Smooth muscle cell (in vitro differentiated cells): Measurements from ENCODE around the gene PLD2. TPM values are rescaled to one million over a fixed set of nuclear protein-coding genes. Genes with fewer than 3 reads are reported as not detected.
A peak's percentile ranks its signal among the peaks of the same experiment; 100 is the strongest.

Experiments used
- DNase-seq: peaks from one replicate; lab custom pipeline; 2025; ENCODE audit not compliant: unreplicated experiment; lab: John Stamatoyannopoulos, UW
- H2AFZ ChIP-seq: fragments of 200-600 bp; sonication (generic); 2 replicates; pipeline ENCODE4 v1.6.0; 2016; ENCODE audit warnings: antibody characterized with exemption, low read depth, mild to moderate bottlenecking
- H3F3A ChIP-seq: fragments of 200-600 bp; sonication (generic); 2 replicates; pipeline ENCODE4 v1.6.0; 2017; ENCODE audit warnings: antibody characterized with exemption, low read depth
- H3K27ac ChIP-seq: fragments of 200-600 bp; sonication (generic); 2 replicates; pipeline ENCODE4 v1.5.1; 2016; ENCODE audit warnings: low read depth, mild to moderate bottlenecking
- H3K27me3 ChIP-seq: fragments of 200-600 bp; sonication (generic); 2 replicates; pipeline ENCODE4 v1.6.1; 2016; ENCODE audit warnings: low read depth, mild to moderate bottlenecking
- H3K36me3 ChIP-seq: fragments of 200-600 bp; sonication (generic); 2 replicates; pipeline ENCODE4 v1.5.1; 2016; ENCODE audit warnings: low read depth
- H3K4me1 ChIP-seq: fragments of 200-600 bp; sonication (generic); 2 replicates; pipeline ENCODE4 v1.5.1; 2016; ENCODE audit warnings: low read depth
- H3K4me2 ChIP-seq: fragments of 200-600 bp; sonication (generic); 2 replicates; pipeline ENCODE4 v1.6.0; 2016; ENCODE audit warnings: mild to moderate bottlenecking
- H3K4me3 ChIP-seq: fragments of 200-600 bp; sonication (generic); 2 replicates; pipeline ENCODE4 v1.5.1; 2016; ENCODE audit warnings: mild to moderate bottlenecking
- H3K79me2 ChIP-seq: fragments of 200-600 bp; sonication (generic); 2 replicates; pipeline ENCODE4 v1.6.0; 2016; ENCODE audit warnings: low read depth, mild to moderate bottlenecking
- H3K9ac ChIP-seq: fragments of 200-600 bp; sonication (generic); 2 replicates; pipeline ENCODE4 v1.6.0; 2016; ENCODE audit warnings: low read depth
- H3K9me3 ChIP-seq: fragments of 200-600 bp; sonication (generic); replicated peaks from 2 replicates; pipeline ENCODE4 v1.5.1; 2016; ENCODE audit warnings: low read depth
- H4K20me1 ChIP-seq: fragments of 200-600 bp; sonication (generic); 2 replicates; pipeline ENCODE4 v1.6.0; 2016; ENCODE audit warnings: low read depth
- CTCF ChIP-seq: fragments of 200-600 bp; sonication (generic); IDR thresholded peaks from 2 replicates; pipeline ENCODE4 v1.5.1; 2017; ENCODE audit warnings: borderline replicate concordance, mild to moderate bottlenecking, antibody characterized with exemption; ENCODE audit not compliant: insufficient read depth, poor library complexity, severe bottlenecking
- WGBS: methylation state at CpG from one replicate; pipeline ENCODE4 v1.1.7; 2016; ENCODE audit warnings: low lambda C conversion rate; 5-methylcytosine and 5-hydroxymethylcytosine counted together
- polyA plus RNA-seq: library from polyadenylated mRNA; unstranded; fragments of >200 nt; fragmentation: Nextera tagmentation; extraction: Ambion mirVana; gene quantifications from 2 replicates; pipeline ENCODE4 v1.2.1, GENCODE V29; 2016
- total RNA-seq: library from RNA; depleted of rRNA; stranded (reverse); fragments of >200 nt; gene quantifications from 2 replicates; pipeline ENCODE4 v1.2.3, GENCODE V29; 2014

Gene PLD2
- total and polyA plus RNA-seq, 2 experiments from 2014 or later = 9.9 to 20.3 TPM

DNA sequence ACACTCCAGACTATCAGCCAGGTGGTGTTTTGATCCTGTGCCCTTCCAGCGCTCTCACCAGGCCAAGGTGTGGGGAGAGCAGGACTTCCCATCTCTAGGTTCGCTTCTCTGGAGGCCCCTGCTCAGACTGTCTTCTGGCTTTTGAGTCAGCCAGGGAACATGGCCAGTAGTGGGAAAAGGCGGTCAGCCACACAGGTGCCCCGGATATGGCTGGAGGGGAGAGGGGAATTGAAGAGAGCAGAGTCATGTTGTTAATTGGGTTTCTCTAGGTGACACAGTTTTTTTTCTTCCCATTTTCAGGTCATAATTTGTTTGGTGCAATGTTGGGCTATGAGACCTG, 27.7 kb downstream of the PLD2 start:
- no peaks in the 10 kb centered on the region for H3K27me3 ChIP-seq
- H3K9me3 ChIP-seq = no peaks in the 10 kb centered on the region
- DNase-seq = no peak
- H3F3A ChIP-seq = peaks cover 13% of the 10 kb centered on the region
- H2AFZ ChIP-seq = no peak overlapping the region
- H4K20me1 ChIP-seq = peaks cover 53% of the 10 kb centered on the region
- H3K4me2 ChIP-seq = peak overlapping the region; percentile 96
- peak overlapping the region; percentile 90 for H3K4me3 ChIP-seq
- H3K79me2 ChIP-seq = peaks cover 49% of the 10 kb centered on the region
- H3K9ac ChIP-seq = no peak overlapping the region
- WGBS = 80% methylated on average over 4 of the region's 4 CpGs
- TF ChIP-seq CTCF = no peak
- peak overlapping the region; percentile 87 for H3K27ac ChIP-seq
- peaks cover 6% of the 10 kb centered on the region for H3K4me1 ChIP-seq
- no peaks in the 10 kb centered on the region for H3K36me3 ChIP-seq

- H2AFZ ChIP-seq = no peak overlapping the region
- no peak for DNase-seq
- H3K27ac ChIP-seq = no peak overlapping the region
- TF ChIP-seq CTCF = no peak
- no peak overlapping the region for H3K4me2 ChIP-seq
- peaks cover 64% of the 10 kb centered on the region for H4K20me1 ChIP-seq
- H3K9me3 ChIP-seq = no peaks in the 10 kb centered on the region
- whole genome bisulfite sequencing = 93% methylated on average over 4 of the region's 4 CpGs
- H3K4me3 ChIP-seq = no peak overlapping the region
- no peaks in the 10 kb centered on the region for H3K27me3 ChIP-seq
- peaks cover 51% of the 10 kb centered on the region for H3K79me2 ChIP-seq
- H3K4me1 ChIP-seq = peaks cover 9% of the 10 kb centered on the region
- H3K9ac ChIP-seq = no peak overlapping the region
- H3K36me3 ChIP-seq = no peaks in the 10 kb centered on the region
- H3F3A ChIP-seq = peaks cover 22% of the 10 kb centered on the region
Observed at GRCh38 chr17:4836221-4836620, 29.3 kb downstream of the PLD2 start.

- Histone ChIP-seq H3K9me3 (no peaks in the 10 kb centered on the region), H3K79me2 (peaks cover 66% of the 10 kb centered on the region), H3K4me3 (no peak overlapping the region), H3F3A (peaks cover 25% of the 10 kb centered on the region), H4K20me1 (peaks cover 76% of the 10 kb centered on the region), H3K27me3 (no peaks in the 10 kb centered on the region), H2AFZ (no peak overlapping the region), H3K36me3 (no peaks in the 10 kb centered on the region), H3K27ac (no peak overlapping the region), H3K4me2 (peak overlapping the region; percentile 9), H3K9ac (no peak overlapping the region), H3K4me1 (peaks cover 9% of the 10 kb centered on the region)
- DNase-seq = no peak
- TF ChIP-seq CTCF = no peak
- 74% methylated on average over 13 of the region's 13 CpGs for WGBS
Observed at GRCh38 chr17:4837471-4838308, 30.7 kb downstream of the PLD2 start.
